ENCODE results near the gene SLCO3A1.

Gene SLCO3A1

GRCh38 chr15:91853511-91853947 lies at the start of gene SLCO3A1:
SLCO3A1 (plus strand) TSS chr15:91853708.
- no peak for DNase-seq (ENCODE audit: low read depth)

GRCh38 chr15:91807122-91807521 lies 46.4 kb upstream of the SLCO3A1 start:
- no peak for DNase-seq (ENCODE audit: low read depth)

- no peak for DNase-seq (ENCODE audit: low read depth)
These were observed 39.6 kb upstream of the SLCO3A1 start for GRCh38 chr15:91813924-91814323.

GRCh38 chr15:91816942-91817341 lies 36.6 kb upstream of the SLCO3A1 start:
- DNase-seq (ENCODE audit: low read depth), result no peak

GRCh38 chr15:91821458-91821857 lies 32.0 kb upstream of the SLCO3A1 start:
- no peak for DNase-seq (ENCODE audit: low read depth)

- no peak for DNase-seq (ENCODE audit: low read depth)
These were observed 29.3 kb upstream of the SLCO3A1 start for GRCh38 chr15:91824256-91824655.

GRCh38 chr15:91826443-91826842 lies 27.1 kb upstream of the SLCO3A1 start:
- DNase-seq (ENCODE audit: low read depth), result no peak

GRCh38 chr15:91833056-91833455 lies 20.5 kb upstream of the SLCO3A1 start:
- DNase-seq (ENCODE audit: low read depth), result no peak

- DNase-seq (ENCODE audit: low read depth), result no peak
These were observed 13.6 kb upstream of the SLCO3A1 start for GRCh38 chr15:91839867-91840266.

- DNase-seq (ENCODE audit: low read depth), result no peak
These were observed 11.6 kb upstream of the SLCO3A1 start for GRCh38 chr15:91841861-91842260.

- DNase-seq (ENCODE audit: low read depth), result no peak
These were observed 9.2 kb upstream of the SLCO3A1 start for GRCh38 chr15:91844341-91844740.

- DNase-seq (ENCODE audit: low read depth), result no peak
These were observed 8.6 kb upstream of the SLCO3A1 start for GRCh38 chr15:91844928-91845327.

- DNase-seq (ENCODE audit: low read depth), result no peak
These were observed 7.8 kb upstream of the SLCO3A1 start for GRCh38 chr15:91845720-91846119.

GRCh38 chr15:91849180-91849579 lies 4.3 kb upstream of the SLCO3A1 start:
- DNase-seq (ENCODE audit: low read depth), result no peak

- no peak for DNase-seq (ENCODE audit: low read depth)
These were observed 3.8 kb upstream of the SLCO3A1 start for GRCh38 chr15:91849749-91850161.

GRCh38 chr15:91852741-91853510 lies 582 bp upstream of the SLCO3A1 start:
- DNase-seq (ENCODE audit: low read depth), result no peak

- DNase-seq (ENCODE audit: low read depth), result no peak
These were observed 585 bp downstream of the SLCO3A1 start for GRCh38 chr15:91853948-91854638.

- no peak for DNase-seq (ENCODE audit: low read depth)
These were observed 1.1 kb downstream of the SLCO3A1 start for GRCh38 chr15:91854639-91854990.

GRCh38 chr15:91855241-91855640 lies 1.7 kb downstream of the SLCO3A1 start:
- no peak for DNase-seq (ENCODE audit: low read depth)

- no peak for DNase-seq (ENCODE audit: low read depth)
These were observed 2.4 kb downstream of the SLCO3A1 start for GRCh38 chr15:91855684-91856489.

GRCh38 chr15:91857224-91857585 lies 3.7 kb downstream of the SLCO3A1 start:
- DNase-seq (ENCODE audit: low read depth), result no peak

- DNase-seq (ENCODE audit: low read depth), result no peak
These were observed 4.3 kb downstream of the SLCO3A1 start for GRCh38 chr15:91857772-91858171.

GRCh38 chr15:91860498-91860897 lies 7.0 kb downstream of the SLCO3A1 start:
- DNase-seq (ENCODE audit: low read depth), result no peak
